RPMI7951 (cell line): Measurements from ENCODE around the gene IKZF5. TPM values are rescaled to one million over a fixed set of nuclear protein-coding genes. Genes with fewer than 3 reads are reported as not detected.

Source experiments
- DNase-seq: peaks from one replicate; pipeline ENCODE4 v3.0.0-alpha.2; 2012; ENCODE audit warnings: low read depth
- total RNA-seq: library from RNA; depleted of rRNA; stranded (reverse); fragments of >200 nt; shearing (Covaris generic); gene quantifications from 2 replicates; pipeline ENCODE4 v1.2.3, GENCODE V29; 2014

IKZF5 gene
- total RNA-seq, 1 experiment from 2014 or later = 4.4 TPM

- DNase-seq = no peak
Measured at GRCh38 chr10:123017421-123018165, 9.0 kb upstream of the IKZF5 start.

GRCh38 chr10:123016228-123016627 lies 7.6 kb upstream of the IKZF5 start:
- DNase-seq = no peak

GRCh38 chr10:123014772-123015171 lies 6.2 kb upstream of the IKZF5 start:
- no peak for DNase-seq

- no peak for DNase-seq
Measured at GRCh38 chr10:123013456-123014419, 5.1 kb upstream of the IKZF5 start.

GRCh38 chr10:123011987-123012386 lies 3.4 kb upstream of the IKZF5 start:
- DNase-seq = no peak

- peak; percentile 5 for DNase-seq
Measured at GRCh38 chr10:123009105-123009820, 668 bp upstream of the IKZF5 start.

GRCh38 chr10:123007558-123008354 lies 839 bp downstream of the IKZF5 start:
- peak; percentile 57 for DNase-seq

- no peak for DNase-seq
Measured at GRCh38 chr10:123004298-123004697, 4.3 kb downstream of the IKZF5 start.

- no peak for DNase-seq
Measured at GRCh38 chr10:123001370-123001769, 7.2 kb downstream of the IKZF5 start.

- no peak for DNase-seq
Measured at GRCh38 chr10:123000155-123000554, 8.4 kb downstream of the IKZF5 start.

- no peak for DNase-seq
Measured at GRCh38 chr10:122999347-122999746, 9.2 kb downstream of the IKZF5 start.

GRCh38 chr10:122998934-122999333 lies 9.7 kb downstream of the IKZF5 start:
- no peak for DNase-seq

GRCh38 chr10:122998360-122998917 lies 10.2 kb downstream of the IKZF5 start:
- no peak for DNase-seq

GRCh38 chr10:122997864-122998263 lies 10.7 kb downstream of the IKZF5 start:
- DNase-seq = no peak

- no peak for DNase-seq
Measured at GRCh38 chr10:122995936-122996335, 12.7 kb downstream of the IKZF5 start.

GRCh38 chr10:122993797-122994336 lies 14.7 kb downstream of the IKZF5 start:
- DNase-seq = no peak

- no peak for DNase-seq
Measured at GRCh38 chr10:122992031-122992585, 16.5 kb downstream of the IKZF5 start.

- DNase-seq = peak; percentile 5
Measured at GRCh38 chr10:122990278-122990677, 18.3 kb downstream of the IKZF5 start.

- DNase-seq = no peak
Measured at GRCh38 chr10:122988501-122988900, 20.1 kb downstream of the IKZF5 start.

GRCh38 chr10:122986335-122986734 lies 22.3 kb downstream of the IKZF5 start:
- no peak for DNase-seq
